ENCODE measurements around the gene TMEM232.

The TMEM232 gene

GRCh38 chr5:110506378-110506777, 220.1 kb downstream of the TMEM232 start:
- no peak overlapping the region for H3K27ac ChIP-seq (ENCODE audit: low read length)
- no peaks in the 10 kb centered on the region for H3K9me3 ChIP-seq (ENCODE audit: control insufficient read depth in 1 of 2, low read length in 2 of 2)
- H3K4me1 ChIP-seq (ENCODE audit: control insufficient read depth in 1 of 2, insufficient read depth in 2 of 2, low read length in 2 of 2), result no peaks in the 10 kb centered on the region
- H3K27me3 ChIP-seq (ENCODE audit: low read depth, low read length), result no peaks in the 10 kb centered on the region
- no peaks in the 10 kb centered on the region for H3K36me3 ChIP-seq (ENCODE audit: control insufficient read depth in 1 of 2, insufficient read depth in 2 of 2, low read length in 2 of 2)
- H3K4me3 ChIP-seq (ENCODE audit: low read depth in 1 of 2, low read length in 2 of 2), result no peak overlapping the region

GRCh38 chr5:110496276-110496675, 230.2 kb downstream of the TMEM232 start:
- H3K9me3 ChIP-seq (ENCODE audit: control insufficient read depth in 1 of 2, low read length in 2 of 2), result no peaks in the 10 kb centered on the region
- no peaks in the 10 kb centered on the region for H3K4me1 ChIP-seq (ENCODE audit: control insufficient read depth in 1 of 2, insufficient read depth in 2 of 2, low read length in 2 of 2)
- H3K27ac ChIP-seq (ENCODE audit: low read length), result no peak overlapping the region
- H3K27me3 ChIP-seq (ENCODE audit: low read depth, low read length), result no peaks in the 10 kb centered on the region
- H3K4me3 ChIP-seq (ENCODE audit: low read depth in 1 of 2, low read length in 2 of 2), result no peak overlapping the region
- no peaks in the 10 kb centered on the region for H3K36me3 ChIP-seq (ENCODE audit: control insufficient read depth in 1 of 2, insufficient read depth in 2 of 2, low read length in 2 of 2)

- no peaks in the 10 kb centered on the region for H3K9me3 ChIP-seq (ENCODE audit: control insufficient read depth in 1 of 2, low read length in 2 of 2)
- H3K36me3 ChIP-seq (ENCODE audit: control insufficient read depth in 1 of 2, insufficient read depth in 2 of 2, low read length in 2 of 2), result no peaks in the 10 kb centered on the region
- H3K27me3 ChIP-seq (ENCODE audit: low read depth, low read length), result no peaks in the 10 kb centered on the region
- no peak overlapping the region for H3K4me3 ChIP-seq (ENCODE audit: low read depth in 1 of 2, low read length in 2 of 2)
- H3K4me1 ChIP-seq (ENCODE audit: control insufficient read depth in 1 of 2, insufficient read depth in 2 of 2, low read length in 2 of 2), result no peaks in the 10 kb centered on the region
- no peak overlapping the region for H3K27ac ChIP-seq (ENCODE audit: low read length)
These were observed 234.0 kb downstream of the TMEM232 start for GRCh38 chr5:110492446-110492845.

- H3K27ac ChIP-seq (ENCODE audit: low read length), result no peak overlapping the region
- H3K4me1 ChIP-seq (ENCODE audit: control insufficient read depth in 1 of 2, insufficient read depth in 2 of 2, low read length in 2 of 2), result no peaks in the 10 kb centered on the region
- no peaks in the 10 kb centered on the region for H3K27me3 ChIP-seq (ENCODE audit: low read depth, low read length)
- H3K36me3 ChIP-seq (ENCODE audit: control insufficient read depth in 1 of 2, insufficient read depth in 2 of 2, low read length in 2 of 2), result no peaks in the 10 kb centered on the region
- H3K9me3 ChIP-seq (ENCODE audit: control insufficient read depth in 1 of 2, low read length in 2 of 2), result peaks cover 0 to 2% of the 10 kb centered on the region in 2 donors
- H3K4me3 ChIP-seq (ENCODE audit: low read depth in 1 of 2, low read length in 2 of 2), result no peak overlapping the region
These were observed 247.6 kb downstream of the TMEM232 start for GRCh38 chr5:110478895-110479294.

- Histone ChIP-seq H3K27ac (ENCODE audit: low read length) (no peak overlapping the region), H3K4me3 (ENCODE audit: low read depth in 1 of 2, low read length in 2 of 2) (no peak overlapping the region), H3K36me3 (ENCODE audit: control insufficient read depth in 1 of 2, insufficient read depth in 2 of 2, low read length in 2 of 2) (no peaks in the 10 kb centered on the region), H3K27me3 (ENCODE audit: low read depth, low read length) (no peaks in the 10 kb centered on the region), H3K4me1 (ENCODE audit: control insufficient read depth in 1 of 2, insufficient read depth in 2 of 2, low read length in 2 of 2) (no peaks in the 10 kb centered on the region), H3K9me3 (ENCODE audit: control insufficient read depth in 1 of 2, low read length in 2 of 2) (peaks cover 0 to under 1% of the 10 kb centered on the region in 2 donors)
These were observed 248.6 kb downstream of the TMEM232 start for GRCh38 chr5:110477911-110478310.

- Histone ChIP-seq H3K9me3 (ENCODE audit: control insufficient read depth in 1 of 2, low read length in 2 of 2) (peaks cover 4 to 7% of the 10 kb centered on the region in 2 donors), H3K36me3 (ENCODE audit: control insufficient read depth in 1 of 2, insufficient read depth in 2 of 2, low read length in 2 of 2) (no peaks in the 10 kb centered on the region), H3K4me1 (ENCODE audit: control insufficient read depth in 1 of 2, insufficient read depth in 2 of 2, low read length in 2 of 2) (no peaks in the 10 kb centered on the region), H3K4me3 (ENCODE audit: low read depth in 1 of 2, low read length in 2 of 2) (no peak overlapping the region), H3K27ac (ENCODE audit: low read length) (no peak overlapping the region), H3K27me3 (ENCODE audit: low read depth, low read length) (no peaks in the 10 kb centered on the region)
These were observed 250.3 kb downstream of the TMEM232 start for GRCh38 chr5:110476164-110476563.

GRCh38 chr5:110475529-110475928, 250.9 kb downstream of the TMEM232 start:
- Histone ChIP-seq H3K36me3 (ENCODE audit: control insufficient read depth in 1 of 2, insufficient read depth in 2 of 2, low read length in 2 of 2) (no peaks in the 10 kb centered on the region), H3K4me3 (ENCODE audit: low read depth in 1 of 2, low read length in 2 of 2) (no peak overlapping the region)

GRCh38 chr5:110469486-110469885, 257.0 kb downstream of the TMEM232 start:
- Histone ChIP-seq H3K27me3 (ENCODE audit: low read depth, low read length) (no peaks in the 10 kb centered on the region), H3K4me1 (ENCODE audit: control insufficient read depth in 1 of 2, insufficient read depth in 2 of 2, low read length in 2 of 2) (no peaks in the 10 kb centered on the region), H3K4me3 (ENCODE audit: low read depth in 1 of 2, low read length in 2 of 2) (no peak overlapping the region), H3K9me3 (ENCODE audit: control insufficient read depth in 1 of 2, low read length in 2 of 2) (peaks cover 4 to 21% of the 10 kb centered on the region in 2 donors), H3K36me3 (ENCODE audit: control insufficient read depth in 1 of 2, insufficient read depth in 2 of 2, low read length in 2 of 2) (no peaks in the 10 kb centered on the region), H3K27ac (ENCODE audit: low read length) (no peak overlapping the region)

More at GRCh38 chr5:110475529-110475928, 250.9 kb downstream of the TMEM232 start:
- peaks cover 4 to 11% of the 10 kb centered on the region in 2 donors for H3K9me3 ChIP-seq (ENCODE audit: control insufficient read depth in 1 of 2, low read length in 2 of 2)
- H3K27me3 ChIP-seq (ENCODE audit: low read depth, low read length), result no peaks in the 10 kb centered on the region
- H3K27ac ChIP-seq (ENCODE audit: low read length), result no peak overlapping the region
- H3K4me1 ChIP-seq (ENCODE audit: control insufficient read depth in 1 of 2, insufficient read depth in 2 of 2, low read length in 2 of 2), result no peaks in the 10 kb centered on the region

GRCh38 chr5:110463106-110463505, 263.4 kb downstream of the TMEM232 start:
- H3K4me3 ChIP-seq (ENCODE audit: low read depth in 1 of 2, low read length in 2 of 2), result no peak overlapping the region
- no peak overlapping the region for H3K27ac ChIP-seq (ENCODE audit: low read length)
- H3K4me1 ChIP-seq (ENCODE audit: control insufficient read depth in 1 of 2, insufficient read depth in 2 of 2, low read length in 2 of 2), result no peaks in the 10 kb centered on the region
- no peaks in the 10 kb centered on the region for H3K36me3 ChIP-seq (ENCODE audit: control insufficient read depth in 1 of 2, insufficient read depth in 2 of 2, low read length in 2 of 2)
- no peaks in the 10 kb centered on the region for H3K27me3 ChIP-seq (ENCODE audit: low read depth, low read length)
- H3K9me3 ChIP-seq (ENCODE audit: control insufficient read depth in 1 of 2, low read length in 2 of 2), result no peaks in the 10 kb centered on the region

- Histone ChIP-seq H3K36me3 (ENCODE audit: control insufficient read depth in 1 of 2, insufficient read depth in 2 of 2, low read length in 2 of 2) (no peaks in the 10 kb centered on the region), H3K4me1 (ENCODE audit: control insufficient read depth in 1 of 2, insufficient read depth in 2 of 2, low read length in 2 of 2) (no peaks in the 10 kb centered on the region), H3K4me3 (ENCODE audit: low read depth in 1 of 2, low read length in 2 of 2) (no peak overlapping the region), H3K9me3 (ENCODE audit: control insufficient read depth in 1 of 2, low read length in 2 of 2) (no peaks in the 10 kb centered on the region), H3K27ac (ENCODE audit: low read length) (no peak overlapping the region), H3K27me3 (ENCODE audit: low read depth, low read length) (no peaks in the 10 kb centered on the region)
These were observed 265.6 kb downstream of the TMEM232 start for GRCh38 chr5:110460837-110461236.

- no peaks in the 10 kb centered on the region for H3K9me3 ChIP-seq (ENCODE audit: control insufficient read depth in 1 of 2, low read length in 2 of 2)
- no peaks in the 10 kb centered on the region for H3K36me3 ChIP-seq (ENCODE audit: control insufficient read depth in 1 of 2, insufficient read depth in 2 of 2, low read length in 2 of 2)
- no peak overlapping the region for H3K4me3 ChIP-seq (ENCODE audit: low read depth in 1 of 2, low read length in 2 of 2)
- no peak overlapping the region for H3K27ac ChIP-seq (ENCODE audit: low read length)
- no peaks in the 10 kb centered on the region for H3K4me1 ChIP-seq (ENCODE audit: control insufficient read depth in 1 of 2, insufficient read depth in 2 of 2, low read length in 2 of 2)
- no peaks in the 10 kb centered on the region for H3K27me3 ChIP-seq (ENCODE audit: low read depth, low read length)
These were observed 268.2 kb downstream of the TMEM232 start for GRCh38 chr5:110458313-110458712.

GRCh38 chr5:110442856-110443255, 283.6 kb downstream of the TMEM232 start:
- H3K4me1 ChIP-seq (ENCODE audit: control insufficient read depth in 1 of 2, insufficient read depth in 2 of 2, low read length in 2 of 2), result no peaks in the 10 kb centered on the region
- no peak overlapping the region for H3K4me3 ChIP-seq (ENCODE audit: low read depth in 1 of 2, low read length in 2 of 2)
- no peaks in the 10 kb centered on the region for H3K9me3 ChIP-seq (ENCODE audit: control insufficient read depth in 1 of 2, low read length in 2 of 2)
- no peaks in the 10 kb centered on the region for H3K27me3 ChIP-seq (ENCODE audit: low read depth, low read length)
- no peaks in the 10 kb centered on the region for H3K36me3 ChIP-seq (ENCODE audit: control insufficient read depth in 1 of 2, insufficient read depth in 2 of 2, low read length in 2 of 2)
- H3K27ac ChIP-seq (ENCODE audit: low read length), result no peak overlapping the region
